Kidney epithelial cell (primary cell): ENCODE results near the gene FANCF. TPM values are rescaled to one million over a fixed set of nuclear protein-coding genes. Genes with fewer than 3 reads are reported as not detected.
A peak's percentile ranks its signal among the peaks of the same experiment; 100 is the strongest.

Source experiments
- DNase-seq: peaks from one replicate; pipeline ENCODE4 v3.0.0-alpha.2; 2010; ENCODE audit warnings: low read depth
- H3K27me3 ChIP-seq: 2 replicates; pipeline ENCODE4 v1.6.0; 2011; ENCODE audit warnings: low read length; ENCODE audit not compliant: control insufficient read depth, insufficient read depth
- H3K36me3 ChIP-seq: 2 replicates; pipeline ENCODE4 v1.5.1; 2011; ENCODE audit warnings: low read length; ENCODE audit not compliant: control insufficient read depth, insufficient read depth
- H3K4me3 ChIP-seq: 2 replicates; pipeline ENCODE4 v1.5.1; 2011; ENCODE audit warnings: low read depth, mild to moderate bottlenecking, control low read depth, low read length
- CTCF ChIP-seq: IDR thresholded peaks from 2 replicates; pipeline ENCODE4 v1.5.1; 2011; ENCODE audit warnings: mild to moderate bottlenecking, moderate library complexity, low read length, control low read depth, inconsistent platforms; ENCODE audit not compliant: insufficient read depth, poor library complexity, severe bottlenecking
- total RNA-seq: library from RNA; depleted of rRNA; stranded (reverse); fragments of >200 nt; gene quantifications from 2 replicates; pipeline ENCODE4 v1.2.3, GENCODE V29; 2015

FANCF gene
- total RNA-seq, 1 donor from 2014 or later: 19.2 TPM

DNA sequence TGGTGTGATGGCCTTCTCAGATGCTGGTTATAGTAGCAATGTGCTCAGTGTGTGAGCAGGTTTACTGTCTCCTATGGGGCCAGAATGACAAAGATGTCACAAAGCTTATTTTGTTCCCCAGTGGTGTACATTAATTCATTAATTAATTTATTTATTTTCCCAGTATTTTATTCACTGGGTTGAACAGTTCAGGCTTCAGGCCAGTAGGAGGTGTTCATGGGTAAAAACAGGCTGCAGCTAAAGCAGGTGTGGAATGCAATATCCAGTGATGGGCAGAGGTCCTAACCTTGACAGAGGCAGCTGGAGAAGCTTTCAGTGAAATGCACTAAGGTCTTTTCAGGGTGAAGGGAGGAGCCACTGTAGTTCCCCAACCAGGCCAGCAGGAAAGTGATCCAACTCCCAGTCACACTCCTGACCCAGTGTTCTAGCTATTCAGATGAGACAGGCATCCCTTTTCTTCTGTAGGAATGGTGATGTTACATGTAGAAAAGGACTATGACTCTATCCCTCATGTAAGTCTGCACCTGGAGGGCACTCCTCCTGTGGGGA is 7.8 kb upstream of the FANCF start:
- no peak for TF ChIP-seq CTCF
- DNase-seq: no peak
- H3K27me3 ChIP-seq: no peaks in the 10 kb centered on the region
- H3K36me3 ChIP-seq: no peaks in the 10 kb centered on the region
- H3K4me3 ChIP-seq: no peak overlapping the region

GRCh38 chr11:22627421-22627820 is 1.8 kb upstream of the FANCF start:
- no peaks in the 10 kb centered on the region for H3K27me3 ChIP-seq
- H3K36me3 ChIP-seq: no peaks in the 10 kb centered on the region
- no peak for TF ChIP-seq CTCF
- no peak for DNase-seq
- no peak overlapping the region for H3K4me3 ChIP-seq

DNA sequence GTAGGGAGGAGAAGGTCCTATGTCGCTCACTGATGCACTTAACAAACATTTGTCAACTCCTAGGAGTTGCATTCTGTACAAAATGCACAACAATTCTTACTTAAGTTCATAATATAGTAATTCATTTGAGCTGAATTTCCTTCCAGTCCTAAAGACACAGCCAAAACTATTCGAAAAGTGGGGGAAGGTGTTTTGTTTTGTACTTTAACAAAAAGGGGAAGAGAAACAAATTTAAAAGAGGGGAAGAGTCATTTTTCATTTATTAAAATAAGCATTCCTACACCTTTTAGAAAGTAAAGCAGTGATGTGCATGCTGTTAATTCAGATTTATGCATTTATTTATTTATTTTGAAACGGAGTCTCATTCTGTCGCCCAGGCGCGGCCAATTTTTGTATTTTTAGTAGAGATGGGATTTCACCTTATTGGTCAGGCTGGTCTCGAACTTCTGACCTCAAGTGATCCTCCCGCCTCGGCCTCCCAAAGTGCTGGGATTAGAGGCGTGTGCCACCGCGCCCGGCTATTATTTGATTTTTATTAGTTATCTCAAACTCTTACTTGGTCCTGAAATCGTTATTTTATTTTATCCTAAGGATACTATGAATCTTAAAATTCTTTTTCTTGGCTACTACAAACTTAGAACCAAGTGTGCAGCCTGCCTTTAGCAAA is 1.1 kb upstream of the FANCF start:
- H3K27me3 ChIP-seq: no peaks in the 10 kb centered on the region
- no peak for TF ChIP-seq CTCF
- no peak overlapping the region for H3K4me3 ChIP-seq
- DNase-seq: no peak
- H3K36me3 ChIP-seq: no peaks in the 10 kb centered on the region

GRCh38 chr11:22624742-22625447 is 728 bp downstream of the FANCF start:
- H3K4me3 ChIP-seq: peak overlapping the region; percentile 96
- H3K27me3 ChIP-seq: no peaks in the 10 kb centered on the region
- peak; percentile 39 for DNase-seq
- H3K36me3 ChIP-seq: no peaks in the 10 kb centered on the region
- peak; percentile 72 for TF ChIP-seq CTCF

DNA sequence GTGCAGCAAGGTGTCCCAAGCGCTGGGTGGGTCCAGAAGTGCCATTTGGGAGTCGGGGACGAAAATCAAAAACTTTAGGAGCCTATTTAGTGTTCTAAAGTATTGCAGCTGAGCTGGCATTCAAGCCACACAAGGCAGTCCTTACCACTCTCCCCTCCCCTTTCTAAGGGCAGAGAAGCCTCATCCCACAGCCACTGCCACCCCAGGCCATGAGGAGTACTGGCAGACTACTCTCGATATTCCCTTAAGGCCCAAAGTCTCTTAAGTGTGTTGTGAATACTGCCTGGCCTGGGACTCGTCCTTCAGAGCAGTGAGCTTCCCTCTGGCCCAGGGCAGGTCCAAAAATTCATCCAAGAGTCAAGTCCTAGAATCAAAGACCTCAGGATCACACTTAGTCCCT is 7.8 kb downstream of the FANCF start:
- Histone ChIP-seq H3K27me3 (no peaks in the 10 kb centered on the region), H3K4me3 (no peak overlapping the region), H3K36me3 (no peaks in the 10 kb centered on the region)
- DNase-seq: no peak
- no peak for TF ChIP-seq CTCF

DNA sequence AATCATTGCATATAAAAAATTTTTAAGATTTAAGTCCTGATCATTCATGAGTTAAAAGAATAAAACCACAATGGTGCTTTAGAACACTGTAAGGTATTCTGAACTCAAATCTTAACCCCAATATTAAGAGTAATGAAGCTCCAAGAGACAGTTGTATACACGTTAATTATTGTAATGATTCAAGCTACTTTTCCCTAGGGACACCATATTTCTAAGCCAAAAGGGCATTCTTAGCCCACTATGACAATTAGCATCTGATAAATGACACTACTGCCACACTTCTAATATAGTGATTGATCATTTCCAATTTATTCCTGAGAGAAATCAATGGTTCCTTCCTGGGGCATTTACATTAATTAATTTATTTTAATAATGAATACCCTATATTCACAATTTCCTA is 21.7 kb downstream of the FANCF start:
- no peak for DNase-seq
- no peak overlapping the region for H3K4me3 ChIP-seq
- no peak for TF ChIP-seq CTCF
- no peaks in the 10 kb centered on the region for H3K36me3 ChIP-seq
- no peaks in the 10 kb centered on the region for H3K27me3 ChIP-seq
